Osteocyte (in vitro differentiated cells): ENCODE results near the gene SMPD3. TPM values are rescaled to one million over a fixed set of nuclear protein-coding genes. Genes with fewer than 3 reads are reported as not detected.

Experiments
- DNase-seq: peaks from one replicate; pipeline ENCODE4 v3.0.0; 2021; ENCODE audit warnings: mixed read lengths; ENCODE audit not compliant: unreplicated experiment; ENCODE audit errors: extremely low spot score
- H3K27ac Mint-ChIP-seq: one replicate; pipeline ENCODE4 v1.8.0; 2021; ENCODE audit warnings: mild to moderate bottlenecking, mixed read lengths; ENCODE audit not compliant: unreplicated experiment
- H3K27me3 Mint-ChIP-seq: one replicate; pipeline ENCODE4 v1.8.0; 2021; ENCODE audit warnings: mixed read lengths; ENCODE audit not compliant: unreplicated experiment
- H3K36me3 Mint-ChIP-seq: one replicate; pipeline ENCODE4 v1.8.0; 2021; ENCODE audit warnings: mixed read lengths; ENCODE audit not compliant: unreplicated experiment
- H3K4me1 Mint-ChIP-seq: one replicate; pipeline ENCODE4 v1.8.0; 2021; ENCODE audit warnings: mixed read lengths; ENCODE audit not compliant: unreplicated experiment
- H3K4me3 Mint-ChIP-seq: one replicate; pipeline ENCODE4 v1.8.0; 2021; ENCODE audit warnings: mild to moderate bottlenecking, moderate library complexity, mixed read lengths; ENCODE audit not compliant: unreplicated experiment
- H3K9me3 Mint-ChIP-seq: one replicate; pipeline ENCODE4 v1.8.0; 2021; ENCODE audit warnings: mixed read lengths; ENCODE audit not compliant: unreplicated experiment
- total RNA-seq: library from RNA; stranded (reverse); gene quantifications from 2 replicates; pipeline ENCODE4 v1.2.1, GENCODE V29; 2021
- TF ChIP-seq, protein P1 (sequence below): fragments of 200-600 bp; sonication (generic); IDR thresholded peaks from 2 replicates; pipeline ENCODE4 v1.5.0; 2021; ENCODE audit warnings: antibody characterized with exemption, mild to moderate bottlenecking, moderate library complexity

SMPD3 gene
- total RNA-seq, 1 donor from 2014 or later: not detected

DNA sequence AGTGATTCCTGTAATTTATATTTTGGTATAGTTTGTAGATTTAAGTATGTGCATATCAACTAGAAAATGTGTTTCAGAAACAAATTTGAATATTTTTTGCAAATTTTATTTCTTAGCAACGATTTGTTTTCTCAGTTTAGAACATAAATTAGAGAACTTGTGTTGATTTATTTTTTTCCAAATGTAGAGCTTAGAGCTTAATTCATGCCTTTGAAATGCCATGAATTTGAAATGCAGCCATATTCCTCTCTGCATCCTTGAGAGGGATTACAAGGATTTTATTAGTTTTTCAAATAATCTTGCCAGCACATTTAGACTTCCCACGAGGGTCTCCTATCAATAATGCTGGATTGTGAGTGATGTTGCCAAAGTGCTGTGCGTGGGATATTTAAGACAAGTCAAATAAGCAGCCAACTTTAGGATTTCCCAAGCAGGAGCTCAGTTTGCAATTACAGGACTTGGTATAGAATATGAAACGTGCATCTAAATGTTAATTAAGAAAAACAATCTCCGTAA is 6.7 kb upstream of the SMPD3 start:
- Mint-ChIP-seq H3K9me3 (no peaks in the 10 kb centered on the region), H3K4me3 (no peak overlapping the region), H3K27ac (no peak overlapping the region), H3K27me3 (no peaks in the 10 kb centered on the region), H3K36me3 (no peaks in the 10 kb centered on the region), H3K4me1 (no peaks in the 10 kb centered on the region)
- no peak for DNase-seq
- TF ChIP-seq, protein P1, sequence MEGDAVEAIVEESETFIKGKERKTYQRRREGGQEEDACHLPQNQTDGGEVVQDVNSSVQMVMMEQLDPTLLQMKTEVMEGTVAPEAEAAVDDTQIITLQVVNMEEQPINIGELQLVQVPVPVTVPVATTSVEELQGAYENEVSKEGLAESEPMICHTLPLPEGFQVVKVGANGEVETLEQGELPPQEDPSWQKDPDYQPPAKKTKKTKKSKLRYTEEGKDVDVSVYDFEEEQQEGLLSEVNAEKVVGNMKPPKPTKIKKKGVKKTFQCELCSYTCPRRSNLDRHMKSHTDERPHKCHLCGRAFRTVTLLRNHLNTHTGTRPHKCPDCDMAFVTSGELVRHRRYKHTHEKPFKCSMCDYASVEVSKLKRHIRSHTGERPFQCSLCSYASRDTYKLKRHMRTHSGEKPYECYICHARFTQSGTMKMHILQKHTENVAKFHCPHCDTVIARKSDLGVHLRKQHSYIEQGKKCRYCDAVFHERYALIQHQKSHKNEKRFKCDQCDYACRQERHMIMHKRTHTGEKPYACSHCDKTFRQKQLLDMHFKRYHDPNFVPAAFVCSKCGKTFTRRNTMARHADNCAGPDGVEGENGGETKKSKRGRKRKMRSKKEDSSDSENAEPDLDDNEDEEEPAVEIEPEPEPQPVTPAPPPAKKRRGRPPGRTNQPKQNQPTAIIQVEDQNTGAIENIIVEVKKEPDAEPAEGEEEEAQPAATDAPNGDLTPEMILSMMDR: no peak

DNA sequence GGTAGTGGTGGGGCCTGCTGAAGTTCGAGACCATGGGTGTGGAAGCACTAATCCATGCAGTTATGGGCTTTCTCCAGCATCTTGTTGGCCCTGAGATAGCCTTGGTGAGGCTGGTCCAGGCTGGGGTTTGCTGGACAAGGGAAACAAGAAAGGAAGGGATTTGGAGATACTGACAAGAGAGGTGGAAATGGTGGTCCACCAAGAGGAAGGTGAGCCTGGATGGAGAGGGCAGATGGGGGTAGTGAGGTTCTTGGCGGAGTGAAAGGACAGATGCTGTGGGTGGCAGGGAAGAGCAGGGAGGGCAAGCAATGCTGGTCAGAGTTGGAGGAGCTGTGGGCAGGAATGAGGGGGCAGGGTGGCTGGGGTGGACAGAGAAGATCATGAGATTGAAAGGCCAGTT is 5.5 kb upstream of the SMPD3 start:
- no peak overlapping the region for H3K4me3 Mint-ChIP-seq
- H3K27ac Mint-ChIP-seq: no peak overlapping the region
- peaks cover 5% of the 10 kb centered on the region for H3K4me1 Mint-ChIP-seq
- H3K36me3 Mint-ChIP-seq: no peaks in the 10 kb centered on the region
- DNase-seq: no peak
- TF ChIP-seq, protein P1: no peak
- no peaks in the 10 kb centered on the region for H3K27me3 Mint-ChIP-seq
- no peaks in the 10 kb centered on the region for H3K9me3 Mint-ChIP-seq

DNA sequence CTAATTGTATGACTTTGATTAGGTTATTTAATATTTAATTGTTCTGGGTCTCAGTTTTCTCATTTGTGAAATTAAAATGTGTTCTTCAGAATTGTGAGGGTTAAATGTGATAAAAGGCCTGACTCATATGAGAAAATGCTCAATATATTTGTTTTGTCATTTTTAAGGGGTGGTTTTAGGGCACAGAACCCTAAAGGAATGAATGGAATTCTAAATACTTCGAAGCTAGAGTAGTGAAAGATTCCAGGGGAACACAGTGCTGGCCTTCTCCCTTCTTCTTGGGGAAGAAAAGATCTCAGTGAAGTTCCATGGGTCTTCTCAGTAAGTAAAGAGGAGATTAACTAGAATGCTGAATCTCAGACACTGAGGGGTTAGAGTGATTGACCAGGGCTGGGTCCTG is 3.9 kb upstream of the SMPD3 start:
- no peaks in the 10 kb centered on the region for H3K9me3 Mint-ChIP-seq
- H3K4me3 Mint-ChIP-seq: no peak overlapping the region
- TF ChIP-seq, protein P1: no peak
- no peaks in the 10 kb centered on the region for H3K27me3 Mint-ChIP-seq
- no peaks in the 10 kb centered on the region for H3K36me3 Mint-ChIP-seq
- H3K27ac Mint-ChIP-seq: no peak overlapping the region
- H3K4me1 Mint-ChIP-seq: peaks cover 16% of the 10 kb centered on the region
- no peak for DNase-seq

DNA sequence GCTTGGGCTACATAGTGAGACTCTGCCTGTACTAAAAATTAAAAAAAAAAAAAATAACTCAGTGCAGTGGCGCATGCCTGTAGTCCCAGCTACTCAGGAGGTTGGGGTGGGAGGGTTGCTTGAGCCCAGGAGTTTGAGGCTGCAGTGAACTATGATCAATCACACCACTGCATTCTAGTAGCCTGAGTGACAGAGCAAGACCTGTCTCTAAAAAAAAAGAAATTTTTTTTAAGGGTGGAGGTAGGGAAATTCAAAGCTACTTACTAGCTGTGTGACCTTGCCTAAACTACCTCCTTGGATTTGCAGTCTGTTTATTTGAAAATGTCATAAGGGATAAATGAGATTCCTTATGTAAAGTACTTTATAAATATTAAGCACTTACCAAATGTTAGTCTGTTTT is 3.4 kb upstream of the SMPD3 start:
- Mint-ChIP-seq H3K27ac (no peak overlapping the region), H3K27me3 (no peaks in the 10 kb centered on the region), H3K4me1 (peaks cover 16% of the 10 kb centered on the region), H3K36me3 (no peaks in the 10 kb centered on the region), H3K4me3 (no peak overlapping the region), H3K9me3 (no peaks in the 10 kb centered on the region)
- TF ChIP-seq, protein P1: no peak
- DNase-seq: no peak

DNA sequence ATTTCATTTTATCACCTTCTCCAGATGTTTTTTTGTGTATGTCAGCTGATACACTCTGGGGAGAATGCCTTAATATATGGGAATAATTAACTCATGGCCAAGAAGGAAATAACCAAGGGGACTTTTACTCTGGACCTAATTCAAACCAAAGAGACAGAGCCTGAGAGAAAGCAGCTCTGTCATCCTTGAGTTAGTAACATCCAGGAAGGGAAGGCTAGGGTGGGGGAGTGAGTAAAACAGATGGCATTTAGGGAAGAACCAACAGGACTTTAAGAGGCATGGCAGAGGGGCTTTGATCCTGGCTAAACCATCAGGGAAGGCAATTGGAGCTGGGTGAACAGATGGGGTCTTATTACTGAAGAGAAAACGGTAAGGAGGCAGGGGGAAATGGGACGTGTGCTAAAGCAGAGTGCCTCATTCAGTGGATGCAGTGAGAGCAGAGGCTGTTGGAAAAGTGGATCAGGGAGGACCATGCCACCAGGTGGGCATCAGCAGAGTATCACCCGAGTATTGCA is 2.5 kb upstream of the SMPD3 start:
- H3K27me3 Mint-ChIP-seq: no peaks in the 10 kb centered on the region
- TF ChIP-seq, protein P1: no peak

More for the DNA sequence above, 2.5 kb upstream of the SMPD3 start:
- peaks cover 16% of the 10 kb centered on the region for H3K4me1 Mint-ChIP-seq
- DNase-seq: no peak
- H3K36me3 Mint-ChIP-seq: no peaks in the 10 kb centered on the region
- no peak overlapping the region for H3K4me3 Mint-ChIP-seq
- no peaks in the 10 kb centered on the region for H3K9me3 Mint-ChIP-seq
- H3K27ac Mint-ChIP-seq: no peak overlapping the region
